DMS79 treated with DMSO at 0.1 percent for 48 hours (cell line): ENCODE results near the gene KIDINS220.

Source experiments
- DNase-seq: peaks from one replicate; lab custom pipeline; 2025; lab: John Stamatoyannopoulos, UW

Gene KIDINS220

GRCh38 chr2:8851811-8852560, 14.6 kb upstream of the KIDINS220 start:
- DNase-seq, result no peak

DNA sequence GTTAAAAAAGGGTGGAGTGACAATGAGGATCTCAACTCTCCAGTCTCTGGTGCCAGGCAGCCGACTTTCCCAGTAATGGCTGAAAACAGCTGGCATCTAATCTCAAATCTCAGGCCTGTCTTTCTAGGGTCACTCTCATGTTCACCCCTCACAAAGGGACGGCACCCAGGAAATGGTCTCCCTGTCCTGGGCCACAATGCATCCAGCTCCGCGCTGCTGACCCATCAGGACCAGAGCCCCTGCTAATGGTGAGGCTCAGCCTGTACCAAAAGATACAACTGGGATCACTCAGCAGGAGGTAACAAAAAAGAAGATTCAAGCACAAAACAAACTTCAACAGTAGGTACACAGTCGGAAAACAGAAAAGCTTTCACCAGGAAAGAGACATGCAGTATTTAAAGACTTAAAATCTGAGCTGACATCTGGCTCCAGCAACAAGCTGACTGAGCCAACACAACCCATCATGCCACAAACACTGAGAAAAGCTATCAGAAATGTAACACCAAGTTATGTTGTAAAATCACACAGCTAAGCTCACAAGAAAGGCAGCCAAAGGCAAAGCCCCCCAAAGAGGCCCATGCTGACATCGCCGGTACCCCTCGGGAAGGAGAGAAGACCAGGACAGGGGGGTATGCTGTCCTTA, 13.6 kb upstream of the KIDINS220 start:
- DNase-seq, result no peak

DNA sequence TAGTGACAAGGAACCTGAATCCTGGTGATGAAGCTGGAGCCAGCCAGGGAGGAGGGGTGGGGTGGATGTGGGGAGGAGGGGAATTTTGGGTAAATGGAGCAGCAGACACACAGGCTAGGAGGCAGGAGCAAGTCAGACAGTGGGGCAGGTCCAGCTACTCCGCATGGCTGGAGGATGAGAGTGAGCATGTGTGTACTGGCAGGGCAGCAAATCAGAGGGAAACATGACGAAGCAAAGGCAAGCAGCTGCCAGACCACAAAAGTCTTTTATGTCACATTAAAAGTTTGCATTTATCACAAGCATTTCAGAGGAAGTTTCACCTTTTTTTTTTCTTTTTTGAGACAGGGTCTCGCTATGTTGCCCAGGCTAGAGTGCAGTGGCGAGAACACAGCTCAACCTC, 11.9 kb upstream of the KIDINS220 start:
- no peak for DNase-seq

DNA sequence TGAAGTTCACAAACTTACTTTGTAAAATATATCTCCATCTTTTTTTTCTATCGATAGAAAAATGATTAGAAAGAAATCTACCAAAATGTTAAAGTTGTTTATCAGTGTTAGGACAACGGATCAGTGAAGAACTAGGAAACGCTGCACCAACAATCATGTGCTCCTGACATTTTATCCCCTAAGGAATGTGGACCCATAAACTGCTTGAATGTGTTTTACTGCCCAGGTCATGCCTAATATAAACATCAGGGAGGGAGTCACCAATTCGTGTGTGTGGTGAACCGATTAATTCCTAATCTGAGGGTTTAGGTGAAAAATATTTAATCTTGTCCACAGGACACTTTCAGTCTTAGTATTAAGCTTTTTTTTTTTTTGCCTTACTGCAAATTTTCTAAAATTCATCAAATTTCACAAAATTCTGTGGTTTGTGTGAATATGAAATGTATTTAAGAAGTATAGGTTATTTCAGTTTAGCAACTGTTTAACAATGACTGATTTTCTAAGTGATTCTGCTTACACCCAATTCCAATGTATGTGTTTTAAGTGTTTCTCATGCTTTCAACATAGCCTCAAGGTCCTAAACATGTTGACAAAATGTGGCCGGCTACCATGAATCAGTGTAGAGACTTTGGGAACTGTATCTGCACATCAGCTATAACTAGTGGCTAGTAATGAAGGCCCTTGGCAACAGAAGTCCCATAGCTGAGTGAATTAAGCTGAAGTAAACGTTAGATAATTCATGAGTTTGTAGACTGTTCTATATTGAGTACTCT, 11.1 kb upstream of the KIDINS220 start:
- DNase-seq, result no peak

DNA sequence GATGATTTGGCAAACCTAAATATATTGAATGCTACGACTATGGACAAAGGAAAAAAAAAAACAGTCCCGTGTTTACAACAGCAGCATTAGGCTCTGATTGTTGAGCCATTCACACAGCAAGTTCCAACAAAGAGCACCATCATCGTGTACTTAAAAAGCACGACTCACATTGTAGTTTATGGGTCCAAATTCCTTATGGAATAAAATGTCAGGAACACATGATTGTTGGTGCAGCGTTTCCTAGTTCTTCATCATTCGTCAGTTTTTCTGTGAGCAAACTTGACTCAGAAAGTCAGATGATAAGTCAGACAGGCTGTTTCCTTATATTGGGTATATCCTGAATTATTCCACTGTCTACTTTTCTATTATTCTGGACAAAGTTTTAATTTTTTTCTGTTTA, 10.0 kb upstream of the KIDINS220 start:
- no peak for DNase-seq

GRCh38 chr2:8841932-8842331, 4.5 kb upstream of the KIDINS220 start:
- DNase-seq, result no peak

DNA sequence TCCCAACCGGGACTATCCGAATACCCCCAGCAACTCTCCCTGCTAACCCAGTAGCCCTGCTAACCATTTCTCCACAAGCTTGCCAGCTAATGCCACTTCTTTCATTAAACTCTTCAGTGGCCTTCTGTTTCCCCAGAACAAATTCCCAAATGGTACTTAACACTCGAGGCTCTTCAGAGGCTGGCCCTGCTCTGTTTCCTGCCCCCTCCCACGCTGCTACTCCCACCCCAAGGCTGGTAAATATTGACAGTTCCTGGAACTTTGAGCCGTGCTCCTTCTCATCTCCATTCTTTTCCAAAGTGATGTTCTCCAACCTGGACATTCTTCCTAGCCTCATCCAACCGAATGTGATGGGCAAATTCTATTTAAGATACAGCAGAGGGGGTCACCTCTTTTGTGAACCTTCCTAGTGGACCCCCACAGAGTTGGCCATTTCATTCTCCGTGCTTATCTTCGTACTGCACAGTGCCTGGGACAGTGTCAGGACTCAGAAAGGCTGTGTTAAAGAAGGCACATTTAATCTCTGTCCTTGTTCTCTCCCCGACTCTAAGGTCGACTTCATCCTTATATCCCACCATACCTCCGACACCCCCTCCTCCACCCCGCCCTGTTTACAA, 3.2 kb upstream of the KIDINS220 start:
- no peak for DNase-seq

- DNase-seq, result no peak
Measured at GRCh38 chr2:8839189-8839965, 2.0 kb upstream of the KIDINS220 start.

DNA sequence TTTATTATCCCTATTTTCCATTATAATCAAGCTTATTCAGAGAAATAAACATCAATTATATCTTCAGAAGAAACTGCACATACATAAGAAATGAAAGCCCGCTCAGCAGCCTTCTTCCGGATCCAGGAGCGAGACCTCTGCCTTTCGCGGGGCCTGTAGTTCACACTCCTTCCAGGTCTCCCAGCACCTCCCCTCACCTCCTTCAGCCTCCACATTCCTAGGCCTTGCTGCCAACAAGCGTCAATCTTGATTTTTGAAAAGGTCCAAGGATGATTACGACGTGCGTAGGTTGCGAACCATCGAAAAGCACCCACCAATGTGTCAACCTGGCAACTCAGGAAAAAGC, 355 bp upstream of the KIDINS220 start:
- no peak for DNase-seq

DNA sequence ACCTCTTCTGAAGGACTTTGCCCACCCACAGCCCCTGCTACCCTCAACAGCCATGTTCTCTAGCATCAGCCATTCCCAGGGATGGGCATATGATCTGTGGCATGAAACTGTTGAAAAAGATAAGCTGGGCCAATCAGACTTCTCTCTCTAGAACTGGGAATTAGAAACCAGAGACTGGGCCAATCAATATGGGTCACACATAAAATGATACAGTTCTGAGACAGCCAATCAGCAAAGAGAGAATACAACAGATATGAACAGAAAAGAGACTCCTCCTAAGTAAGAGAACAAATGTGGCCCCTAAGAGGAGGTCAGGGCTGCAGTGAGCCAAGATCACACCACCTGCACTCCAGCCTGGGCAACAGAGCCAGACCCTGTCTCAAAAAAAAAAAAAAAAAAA, 2.1 kb downstream of the KIDINS220 start:
- no peak for DNase-seq

DNA sequence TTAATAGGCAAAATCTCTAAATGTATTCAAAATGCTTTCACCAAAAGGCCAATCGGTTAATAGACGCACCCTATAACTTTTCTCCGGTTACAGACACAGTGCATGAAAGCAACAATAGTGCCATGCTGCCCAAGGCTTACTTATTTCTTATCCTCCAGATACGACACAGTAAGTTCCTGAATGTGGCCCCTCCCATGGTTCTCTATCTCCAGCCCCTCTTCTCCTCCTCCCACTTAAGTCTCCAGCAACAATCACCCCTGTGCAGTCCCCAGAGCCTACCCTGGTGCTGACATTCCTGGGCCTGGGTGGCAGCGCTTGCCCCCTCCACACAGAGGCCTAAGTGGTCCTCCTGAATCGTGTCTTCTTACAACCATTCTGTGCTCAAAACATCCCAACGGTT, 3.6 kb downstream of the KIDINS220 start:
- DNase-seq, result no peak

DNA sequence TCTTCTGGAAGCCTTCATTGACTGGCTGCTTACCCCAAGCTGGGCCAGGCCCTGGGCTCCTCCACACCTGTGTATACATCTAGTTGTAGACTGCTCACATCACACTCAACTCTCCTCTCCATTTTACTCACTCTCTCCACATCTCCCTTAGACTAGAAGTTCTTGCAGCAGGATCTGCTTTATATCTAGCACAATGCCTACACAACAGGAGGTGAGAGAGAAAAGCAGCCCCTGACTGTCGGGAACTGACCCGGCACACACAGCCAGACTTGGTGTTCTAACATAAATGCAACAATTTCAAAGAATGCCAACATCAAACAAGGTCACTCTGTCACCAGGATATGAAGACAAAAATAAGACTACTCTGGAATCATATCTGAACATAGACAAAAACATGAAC, 5.9 kb downstream of the KIDINS220 start:
- no peak for DNase-seq

- DNase-seq, result no peak
Measured at GRCh38 chr2:8827729-8828128, 9.7 kb downstream of the KIDINS220 start.

DNA sequence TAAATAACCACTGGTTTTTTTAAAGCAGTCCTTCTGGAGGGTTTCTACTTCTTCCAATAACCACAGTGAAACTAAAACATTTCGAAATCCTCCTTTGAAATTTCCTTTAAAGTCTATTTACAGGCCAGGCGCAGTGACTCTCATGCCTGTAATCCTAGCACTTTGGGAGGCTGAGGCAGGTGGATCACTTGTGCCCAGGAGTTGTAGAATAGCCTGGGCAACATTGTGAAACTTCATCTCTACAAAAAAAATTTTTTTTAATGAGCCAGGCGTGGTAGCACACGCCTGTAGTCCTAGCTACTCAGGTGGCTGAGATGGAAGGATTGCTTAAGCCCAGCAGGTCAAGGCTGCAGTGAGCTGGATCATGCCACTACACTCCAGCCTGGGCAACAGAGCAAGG, 15.2 kb downstream of the KIDINS220 start:
- DNase-seq, result no peak

DNA sequence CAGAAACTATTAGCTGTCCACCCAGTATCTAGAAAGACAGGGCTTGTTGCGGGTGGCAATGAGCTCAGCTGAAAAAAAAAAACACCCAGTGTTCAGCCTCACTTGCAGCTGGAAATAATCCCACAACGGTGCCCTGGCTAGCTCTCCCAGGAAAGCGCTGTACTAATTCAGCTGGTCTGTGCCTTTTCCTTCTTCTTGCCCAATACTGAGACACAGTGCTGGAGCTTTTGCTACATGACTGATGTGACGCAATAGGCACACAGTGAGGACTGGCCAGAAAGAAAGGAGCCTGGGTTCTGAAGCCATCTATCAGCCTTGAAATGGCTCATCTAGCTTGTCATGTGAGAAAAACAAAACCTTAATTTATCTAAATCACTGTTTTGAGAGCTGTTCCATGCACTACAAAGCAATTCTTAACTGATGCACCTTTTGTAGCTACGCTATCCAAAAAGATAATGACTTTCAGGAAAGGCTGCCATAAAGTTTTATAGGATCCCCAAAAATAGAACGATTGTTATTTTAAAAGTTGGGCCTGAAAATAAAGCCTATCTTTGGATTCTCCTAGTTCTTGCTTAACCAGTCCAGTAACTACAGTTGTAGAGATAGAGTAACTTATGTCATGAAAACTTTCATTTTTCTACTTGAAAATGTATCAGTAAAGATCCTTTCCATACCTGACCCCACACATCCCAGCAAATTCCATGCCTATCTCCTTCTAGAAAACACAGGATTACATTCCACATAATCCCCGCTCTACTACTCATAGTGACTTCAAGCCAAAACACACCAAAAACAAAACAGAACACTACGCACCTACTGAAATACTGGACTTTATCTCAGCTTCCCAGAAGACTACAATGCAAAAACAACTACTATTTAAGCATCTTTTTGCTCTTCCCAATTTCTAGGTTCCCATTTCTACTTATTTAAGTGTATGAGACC, 15.9 kb downstream of the KIDINS220 start:
- no peak for DNase-seq

DNA sequence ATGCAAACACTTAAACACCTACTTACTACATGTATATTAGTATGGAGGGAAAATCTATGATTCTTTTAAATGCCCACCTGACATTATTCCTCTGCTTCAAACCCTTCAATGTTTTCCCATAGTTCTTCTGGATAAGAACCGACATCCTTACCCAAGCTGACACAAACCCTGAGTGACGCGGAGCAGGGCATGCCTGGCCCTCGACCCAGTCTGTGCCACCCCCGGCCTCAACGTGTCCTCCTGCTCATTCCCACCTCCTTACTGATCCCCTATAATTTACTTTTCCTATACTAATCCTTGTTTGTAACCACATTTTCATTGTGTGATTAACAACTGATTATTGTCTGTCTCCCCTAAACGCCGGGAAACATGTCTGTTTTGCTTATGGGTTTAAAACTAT, 17.5 kb downstream of the KIDINS220 start:
- no peak for DNase-seq

- DNase-seq, result no peak
Measured at GRCh38 chr2:8819194-8819593, 18.2 kb downstream of the KIDINS220 start.

GRCh38 chr2:8817221-8817620, 20.2 kb downstream of the KIDINS220 start:
- DNase-seq, result no peak

DNA sequence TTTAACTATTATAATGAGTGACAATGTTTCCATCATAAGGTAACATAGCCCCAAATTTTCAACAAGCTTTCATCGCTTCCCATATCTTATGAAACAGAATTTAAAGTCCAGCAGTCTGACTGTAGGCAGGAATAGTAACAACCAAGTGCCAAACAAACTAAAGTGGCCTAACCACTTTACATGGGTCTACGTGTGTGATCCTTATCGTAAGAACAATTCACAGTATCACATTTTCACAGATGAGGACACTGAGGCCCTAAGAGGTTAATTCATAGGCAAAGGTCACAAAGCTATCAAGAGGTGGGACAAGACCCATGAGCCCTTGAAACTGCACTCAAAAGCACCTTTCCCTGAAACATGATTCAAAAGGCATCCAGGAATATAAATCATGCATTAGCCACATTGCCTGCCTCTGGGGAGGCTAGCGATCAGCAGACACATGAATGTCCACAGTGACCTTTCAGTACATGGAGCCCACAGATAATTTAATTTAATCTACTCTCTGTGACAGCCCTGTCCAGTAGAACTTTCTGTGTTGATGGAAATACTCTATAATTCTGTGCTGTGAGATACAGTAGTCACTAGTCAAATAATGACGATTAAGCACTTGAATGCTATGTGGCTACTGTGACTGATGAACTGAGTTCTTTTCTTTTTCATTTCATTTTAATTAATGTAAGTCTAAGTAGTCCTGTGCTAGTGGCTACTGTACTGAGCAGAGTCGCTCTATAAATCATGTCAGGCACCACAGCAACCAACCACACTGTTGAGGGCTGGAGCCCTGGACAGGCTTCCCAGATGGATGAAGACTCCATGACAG, 30.3 kb downstream of the KIDINS220 start:
- no peak for DNase-seq
